ENCODE data around the gene CANX.
"Not testable (repeated sequence)": the region's sequence is repeated elsewhere in the genome, so short reads cannot be mapped to it uniquely, and the experiment has no call there.

DNA sequence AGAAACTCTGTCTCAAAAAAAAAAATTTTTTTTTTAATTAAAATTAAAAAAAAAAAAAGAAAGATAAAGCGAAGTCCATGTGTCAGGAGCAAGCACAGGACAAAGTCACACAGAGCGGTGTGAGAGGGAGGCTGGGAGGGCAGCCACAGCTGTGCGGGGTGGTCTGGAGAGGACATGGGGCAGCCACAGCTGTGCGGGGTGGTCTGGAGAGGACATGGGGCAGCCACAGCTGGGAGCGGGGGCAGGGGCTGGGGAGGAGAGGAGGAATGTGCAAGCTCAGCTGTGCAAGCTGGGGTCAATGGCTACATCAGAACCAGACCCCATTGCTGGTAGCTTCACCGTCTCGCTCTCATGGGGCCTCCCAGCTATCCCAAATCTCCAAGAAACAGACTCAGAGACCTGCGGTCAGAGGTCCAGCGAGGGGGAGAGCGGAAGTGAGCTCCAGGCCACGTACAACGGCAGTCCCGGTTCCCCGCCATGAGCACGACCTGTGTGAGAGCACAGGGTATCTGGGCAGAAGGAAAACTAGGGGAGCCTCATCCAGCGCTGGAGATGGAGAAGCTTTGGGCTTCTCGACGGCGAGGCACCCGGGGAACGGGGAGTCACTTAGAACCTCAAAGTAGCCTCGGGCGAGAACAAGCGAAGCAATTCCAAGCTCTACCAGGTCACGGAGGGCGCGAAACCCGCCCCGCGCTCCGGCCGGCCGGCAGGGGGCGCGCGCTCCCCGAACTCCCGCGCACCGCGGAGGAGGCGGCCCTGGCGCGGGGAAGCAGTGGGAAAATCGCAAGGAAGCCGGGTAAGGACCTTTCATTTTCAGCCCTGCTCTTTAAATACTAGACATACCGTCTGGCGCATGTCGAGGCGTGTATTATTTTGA lies 41.2 kb upstream of the CANX start:
- TF ChIP-seq, protein P1, sequence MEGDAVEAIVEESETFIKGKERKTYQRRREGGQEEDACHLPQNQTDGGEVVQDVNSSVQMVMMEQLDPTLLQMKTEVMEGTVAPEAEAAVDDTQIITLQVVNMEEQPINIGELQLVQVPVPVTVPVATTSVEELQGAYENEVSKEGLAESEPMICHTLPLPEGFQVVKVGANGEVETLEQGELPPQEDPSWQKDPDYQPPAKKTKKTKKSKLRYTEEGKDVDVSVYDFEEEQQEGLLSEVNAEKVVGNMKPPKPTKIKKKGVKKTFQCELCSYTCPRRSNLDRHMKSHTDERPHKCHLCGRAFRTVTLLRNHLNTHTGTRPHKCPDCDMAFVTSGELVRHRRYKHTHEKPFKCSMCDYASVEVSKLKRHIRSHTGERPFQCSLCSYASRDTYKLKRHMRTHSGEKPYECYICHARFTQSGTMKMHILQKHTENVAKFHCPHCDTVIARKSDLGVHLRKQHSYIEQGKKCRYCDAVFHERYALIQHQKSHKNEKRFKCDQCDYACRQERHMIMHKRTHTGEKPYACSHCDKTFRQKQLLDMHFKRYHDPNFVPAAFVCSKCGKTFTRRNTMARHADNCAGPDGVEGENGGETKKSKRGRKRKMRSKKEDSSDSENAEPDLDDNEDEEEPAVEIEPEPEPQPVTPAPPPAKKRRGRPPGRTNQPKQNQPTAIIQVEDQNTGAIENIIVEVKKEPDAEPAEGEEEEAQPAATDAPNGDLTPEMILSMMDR (IDR thresholded peaks at IDR 0.05), result not testable (repeated sequence)
- not testable (repeated sequence) for TF ChIP-seq POLR2A (IDR thresholded peaks at IDR 0.05)

Measured in ovary (tissue), 3 donors.